COLO668 (cell line): Measurements from ENCODE around the gene BNIP3.
A peak's percentile ranks its signal among the peaks of the same experiment; 100 is the strongest.
"Not testable (repeated sequence)": the region's sequence is repeated elsewhere in the genome, so short reads cannot be mapped to it uniquely, and the experiment has no call there.

Source experiments
- DNase-seq: peaks from one replicate; lab custom pipeline; 2025; ENCODE audit not compliant: unreplicated experiment; lab: John Stamatoyannopoulos, UW

BNIP3 gene

GRCh38 chr10:131954356-131954965 lies 27.3 kb downstream of the BNIP3 start:
- DNase-seq = no peak

- DNase-seq = not testable (repeated sequence)
Observed at GRCh38 chr10:131949908-131950307, 31.8 kb downstream of the BNIP3 start.

GRCh38 chr10:131949041-131949862 lies 32.5 kb downstream of the BNIP3 start:
- DNase-seq = no peak

- DNase-seq = no peak
Observed at GRCh38 chr10:131948501-131948900, 33.2 kb downstream of the BNIP3 start.

- no peak for DNase-seq
Observed at GRCh38 chr10:131947631-131948347, 33.9 kb downstream of the BNIP3 start.

GRCh38 chr10:131946880-131947279 lies 34.8 kb downstream of the BNIP3 start:
- no peak for DNase-seq

GRCh38 chr10:131946321-131946751 lies 35.4 kb downstream of the BNIP3 start:
- DNase-seq = no peak

GRCh38 chr10:131944976-131945695 lies 36.6 kb downstream of the BNIP3 start:
- DNase-seq = no peak

- DNase-seq = no peak
Observed at GRCh38 chr10:131944412-131944811, 37.3 kb downstream of the BNIP3 start.

GRCh38 chr10:131943021-131943814 lies 38.5 kb downstream of the BNIP3 start:
- DNase-seq = peak; percentile 1

- no peak for DNase-seq
Observed at GRCh38 chr10:131942455-131942854, 39.3 kb downstream of the BNIP3 start.

- DNase-seq = no peak
Observed at GRCh38 chr10:131938681-131939080, 43.0 kb downstream of the BNIP3 start.

GRCh38 chr10:131937836-131938235 lies 43.9 kb downstream of the BNIP3 start:
- DNase-seq = no peak

GRCh38 chr10:131936736-131937135 lies 45.0 kb downstream of the BNIP3 start:
- DNase-seq = no peak

- no peak for DNase-seq
Observed at GRCh38 chr10:131936294-131936693, 45.4 kb downstream of the BNIP3 start.

GRCh38 chr10:131935260-131935659 lies 46.5 kb downstream of the BNIP3 start:
- no peak for DNase-seq

- no peak for DNase-seq
Observed at GRCh38 chr10:131934769-131935168, 47.0 kb downstream of the BNIP3 start.

GRCh38 chr10:131933696-131934086 lies 48.0 kb downstream of the BNIP3 start:
- DNase-seq = no peak

- DNase-seq = no peak
Observed at GRCh38 chr10:131933016-131933695, 48.6 kb downstream of the BNIP3 start.

- DNase-seq = no peak
Observed at GRCh38 chr10:131931981-131932380, 49.7 kb downstream of the BNIP3 start.
